ENCODE measurements around the gene OR56B4.
"Not testable (repeated sequence)": the region's sequence is repeated elsewhere in the genome, so short reads cannot be mapped to it uniquely, and the experiment has no call there.

OR56B4 gene
- 0 reads per million in 4 experiments for total RNA-seq

- DNase-seq: not testable (repeated sequence)
Measured at GRCh38 chr11:6107384-6107783, at the start of gene OR56B4. TSS of gene OR56B4 (plus strand) at chr11:6107684. CDS start at chr11:6107779, 95 bp downstream.

- no peak for DNase-seq
Measured at GRCh38 chr11:6061475-6061874, 46.0 kb upstream of the OR56B4 start.

GRCh38 chr11:6062691-6063358 lies 44.7 kb upstream of the OR56B4 start:
- no peak for DNase-seq

GRCh38 chr11:6067502-6067901 lies 40.0 kb upstream of the OR56B4 start:
- no peak for DNase-seq

GRCh38 chr11:6076443-6076842 lies 31.0 kb upstream of the OR56B4 start:
- not testable (repeated sequence) for DNase-seq

GRCh38 chr11:6077723-6078122 lies 29.8 kb upstream of the OR56B4 start:
- DNase-seq: no peak

GRCh38 chr11:6079463-6079862 lies 28.0 kb upstream of the OR56B4 start:
- DNase-seq: no peak

GRCh38 chr11:6083129-6083528 lies 24.4 kb upstream of the OR56B4 start:
- no peak for DNase-seq

GRCh38 chr11:6084587-6084986 lies 22.9 kb upstream of the OR56B4 start:
- no peak for DNase-seq

- DNase-seq: no peak
Measured at GRCh38 chr11:6094186-6094585, 13.3 kb upstream of the OR56B4 start.

- DNase-seq: no peak
Measured at GRCh38 chr11:6095798-6096197, 11.7 kb upstream of the OR56B4 start.

- DNase-seq: no peak
Measured at GRCh38 chr11:6096417-6096816, 11.1 kb upstream of the OR56B4 start.

- no peak for DNase-seq
Measured at GRCh38 chr11:6099577-6099976, 7.9 kb upstream of the OR56B4 start.

- no peak for DNase-seq
Measured at GRCh38 chr11:6110011-6110410, 2.5 kb downstream of the OR56B4 start.

GRCh38 chr11:6111673-6112072 lies 4.2 kb downstream of the OR56B4 start:
- DNase-seq: no peak

- no peak for DNase-seq
Measured at GRCh38 chr11:6116638-6117037, 9.2 kb downstream of the OR56B4 start.

GRCh38 chr11:6124245-6124644 lies 16.8 kb downstream of the OR56B4 start:
- DNase-seq: no peak

GRCh38 chr11:6127881-6128280 lies 20.4 kb downstream of the OR56B4 start:
- DNase-seq: no peak

- DNase-seq: no peak
Measured at GRCh38 chr11:6129011-6129410, 21.5 kb downstream of the OR56B4 start.

GRCh38 chr11:6129635-6130034 lies 22.2 kb downstream of the OR56B4 start:
- no peak for DNase-seq

- DNase-seq: no peak
Measured at GRCh38 chr11:6132431-6132830, 24.9 kb downstream of the OR56B4 start.

- DNase-seq: not testable (repeated sequence)
Measured at GRCh38 chr11:6135936-6136335, 28.5 kb downstream of the OR56B4 start.

- no peak for DNase-seq
Measured at GRCh38 chr11:6142936-6143335, 35.5 kb downstream of the OR56B4 start.

GRCh38 chr11:6143737-6144136 lies 36.3 kb downstream of the OR56B4 start:
- DNase-seq: not testable (repeated sequence)

- no peak for DNase-seq
Measured at GRCh38 chr11:6151117-6151516, 43.6 kb downstream of the OR56B4 start.

All from effector CD8-positive, alpha-beta T cell (primary cell).